Measurements from ENCODE around the gene C6orf15. TPM values are rescaled to one million over a fixed set of nuclear protein-coding genes. Genes with fewer than 3 reads are reported as not detected.
A peak's percentile ranks its signal among the peaks of the same experiment; 100 is the strongest.
"Not testable (repeated sequence)": the region's sequence is repeated elsewhere in the genome, so short reads cannot be mapped to it uniquely, and the experiment has no call there.

The C6orf15 gene
- total RNA-seq, 1 donor from 2014 or later: not detected

- DNase-seq: peak; percentile 20
These were observed 44.3 kb downstream of the C6orf15 start for GRCh38 chr6:31067891-31068668.

- DNase-seq: not testable (repeated sequence)
These were observed 45.3 kb downstream of the C6orf15 start for GRCh38 chr6:31067028-31067427.

- DNase-seq: no peak
These were observed 46.8 kb downstream of the C6orf15 start for GRCh38 chr6:31065556-31065955.

GRCh38 chr6:31063906-31064435, 48.4 kb downstream of the C6orf15 start:
- DNase-seq: no peak

Small RNAs within 50 kb of the gene (small RNA-seq; reads per million reads assigned to genes)
- gene POLR2LP1 (not detected), gene RNU6-1133P (0.09 reads per million)

Other genes starting within 250 kb of the C6orf15 start
- 108 TPM for gene DDR1, start 228.1 kb downstream of the C6orf15 start, total RNA-seq
- gene GTF2H4, start 204.4 kb downstream of the C6orf15 start, total RNA-seq: 20.0 TPM
- gene VARS2, start 198.3 kb downstream of the C6orf15 start, total RNA-seq: 31.2 TPM
- not detected for gene SFTA2, start 180.4 kb downstream of the C6orf15 start, total RNA-seq
- gene MUCL3, start 171.6 kb downstream of the C6orf15 start, total RNA-seq: not detected
- not detected for gene MUC21, start 128.9 kb downstream of the C6orf15 start, total RNA-seq
- not detected for gene MUC22, start 102.1 kb downstream of the C6orf15 start, total RNA-seq
- gene PSORS1C1, start 2.2 kb upstream of the C6orf15 start, total RNA-seq: not detected
- gene CDSN, start 7.9 kb upstream of the C6orf15 start, total RNA-seq: not detected
- not detected for gene PSORS1C2, start 26.5 kb upstream of the C6orf15 start, total RNA-seq
- gene CCHCR1, start 45.2 kb upstream of the C6orf15 start, total RNA-seq: 7.6 TPM
- gene TCF19, start 46.0 kb upstream of the C6orf15 start, total RNA-seq: 3.4 TPM
- not detected for gene POU5F1, start 58.1 kb upstream of the C6orf15 start, total RNA-seq
- gene HLA-C, start 159.5 kb upstream of the C6orf15 start, total RNA-seq: 28.1 TPM
- gene HLA-B, start 244.6 kb upstream of the C6orf15 start, total RNA-seq: 34.3 TPM

Data from occipital lobe (tissue), 3 donors.